ENCODE data around the gene ADGRB2.

ADGRB2 gene

DNA sequence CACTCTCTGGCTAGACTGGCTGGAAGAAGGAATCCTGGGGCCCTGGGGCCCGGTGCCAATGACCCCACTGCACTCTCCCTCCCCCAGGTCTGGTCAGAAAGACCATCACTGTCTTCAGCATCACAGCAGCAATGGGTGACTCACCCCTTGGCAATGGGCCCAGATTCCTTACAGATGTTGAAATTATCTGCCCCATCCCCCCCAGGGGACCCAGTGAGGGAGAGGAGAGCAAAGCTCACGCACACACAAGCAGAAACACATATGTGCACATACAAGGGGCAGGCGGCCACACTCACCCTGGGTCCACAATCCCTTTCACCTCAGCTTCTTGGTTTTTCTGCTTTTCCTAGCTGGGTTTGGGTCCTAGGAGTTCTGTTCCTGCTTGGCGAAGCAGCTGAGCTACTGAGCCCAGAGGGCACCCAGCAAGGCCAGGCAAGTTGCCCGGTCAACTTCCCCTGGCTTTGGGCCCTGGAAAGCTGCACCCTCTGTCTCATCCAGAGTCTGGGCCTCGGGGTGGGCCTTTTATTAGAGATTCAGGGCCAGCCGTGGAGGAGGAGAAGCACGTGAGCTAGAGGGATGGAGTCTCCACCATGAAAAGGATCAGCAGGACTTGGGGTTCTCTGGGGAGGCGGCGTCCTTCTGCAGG lies 62.9 kb downstream of the ADGRB2 start:
- intact Hi-C loops (cut with DNase I): no loop called here

GRCh38 chr1:31700468-31701090 lies 63.6 kb downstream of the ADGRB2 start:
- intact Hi-C loops (cut with DNase I): no loop called here
- no peak for DNase-seq

More for the DNA sequence above, 62.9 kb downstream of the ADGRB2 start:
- peak; percentile 78 to 98 (median 92) for DNase-seq

DNA sequence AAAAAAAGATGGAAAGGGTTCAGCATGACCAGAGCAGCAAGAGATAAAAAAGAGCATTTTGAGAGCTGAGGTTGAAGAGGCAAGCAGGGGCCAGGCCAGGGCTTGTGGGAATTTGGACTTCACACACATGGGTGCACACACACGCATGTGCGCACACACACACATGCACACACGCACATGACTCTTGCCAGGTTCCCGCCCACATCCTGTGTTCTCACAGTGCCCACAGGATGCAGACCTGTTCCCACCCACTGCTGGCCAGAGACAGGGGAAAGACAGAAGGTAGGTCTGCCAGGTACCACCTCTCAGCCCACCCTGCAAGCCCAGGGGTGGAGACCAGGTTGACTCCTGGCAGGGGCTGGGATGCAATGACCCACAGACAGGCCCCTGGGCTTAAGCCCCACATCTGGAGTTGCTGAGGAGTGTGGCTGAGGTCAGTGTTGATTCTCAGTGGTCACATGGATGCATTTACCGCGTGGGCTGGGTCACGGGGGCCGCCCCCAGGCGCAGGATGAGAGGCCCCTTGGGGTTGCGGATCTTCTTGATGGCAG lies 64.7 kb downstream of the ADGRB2 start:
- DNase-seq: no peak
- intact Hi-C loops (cut with DNase I): no loop called here

- intact Hi-C loops (cut with DNase I): no loop called here
- DNase-seq: no peak
Measured at GRCh38 chr1:31697369-31697984, 66.7 kb downstream of the ADGRB2 start.

GRCh38 chr1:31696242-31696641 lies 67.9 kb downstream of the ADGRB2 start:
- DNase-seq: peak; percentile 65 to 96 (median 92)
- intact Hi-C loops (cut with DNase I): no loop called here

DNA sequence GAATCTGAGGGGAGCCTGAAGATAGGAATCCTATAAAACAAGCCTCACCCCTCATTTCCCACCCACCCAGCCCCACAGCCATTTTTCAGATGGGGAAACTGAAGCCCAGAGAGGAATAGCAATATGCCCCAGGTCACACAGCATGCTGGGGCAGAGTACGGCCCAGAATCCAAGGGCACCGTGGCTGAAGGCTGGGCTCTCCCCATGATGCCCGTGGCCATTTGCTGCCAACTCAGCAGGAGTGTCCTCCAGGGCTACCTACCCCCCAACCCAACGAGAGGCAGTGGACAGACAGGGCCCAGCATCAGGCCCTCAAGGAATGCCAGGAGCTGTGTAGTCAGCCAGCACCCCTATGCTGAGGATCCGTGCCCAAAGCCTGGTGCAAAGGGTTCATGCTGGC lies 68.8 kb downstream of the ADGRB2 start:
- intact Hi-C loops (cut with DNase I): no loop called here
- no peak for DNase-seq

GRCh38 chr1:31694964-31695313 lies 69.2 kb downstream of the ADGRB2 start:
- intact Hi-C loops (cut with DNase I): no loop called here
- DNase-seq: peak; percentile 79 to 96 (median 90)

DNA sequence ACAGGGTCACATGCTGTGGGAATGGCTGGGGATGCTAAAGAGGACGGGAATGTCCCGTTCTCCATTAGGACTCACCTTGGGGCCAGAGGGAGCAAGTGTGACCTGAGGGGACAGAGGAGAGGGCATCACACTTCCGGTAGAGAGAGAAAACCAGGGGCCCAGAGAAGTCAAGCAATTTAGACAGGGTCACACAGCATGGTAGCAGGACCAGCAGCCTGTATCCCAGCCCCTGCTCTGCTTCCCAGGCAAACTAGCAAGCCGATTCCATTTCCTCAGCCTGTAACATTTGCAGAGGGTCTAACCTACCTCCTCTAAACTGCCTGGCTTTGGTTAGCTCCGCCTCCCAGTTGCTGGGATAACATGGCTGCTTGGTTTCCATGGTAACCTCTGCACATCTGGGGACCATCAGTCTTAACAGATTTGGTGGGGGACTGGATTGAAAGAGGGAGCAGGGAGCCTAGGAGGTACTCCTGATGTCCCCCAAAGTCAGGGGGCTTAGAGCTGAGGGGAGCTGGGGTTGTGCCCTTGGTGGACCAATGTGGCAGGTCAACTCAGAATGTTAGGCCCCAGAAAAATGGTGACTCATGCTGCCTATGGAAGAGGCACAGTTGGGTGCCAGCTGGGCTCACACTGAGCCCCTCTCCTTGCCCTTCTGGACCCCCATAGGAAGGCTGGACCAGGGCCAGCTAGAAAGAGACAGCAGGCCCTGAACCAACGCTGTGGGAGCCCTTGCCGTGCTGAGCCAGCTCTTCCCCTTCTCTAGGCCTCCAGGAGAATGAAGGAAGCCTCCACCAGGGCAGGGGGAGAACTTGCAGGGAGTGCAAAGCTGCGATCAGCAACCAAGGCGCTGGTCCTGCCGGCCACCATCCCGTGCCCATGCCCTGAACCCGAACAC lies 69.8 kb downstream of the ADGRB2 start:
- intact Hi-C loops (cut with DNase I): no loop called here
- DNase-seq: no peak

GRCh38 chr1:31693231-31693630 lies 70.9 kb downstream of the ADGRB2 start:
- intact Hi-C loops (cut with DNase I): no loop called here
- no peak for DNase-seq

- intact Hi-C loops (cut with DNase I): no loop called here
- DNase-seq: no peak
Measured at GRCh38 chr1:31691951-31692350, 72.2 kb downstream of the ADGRB2 start.

DNA sequence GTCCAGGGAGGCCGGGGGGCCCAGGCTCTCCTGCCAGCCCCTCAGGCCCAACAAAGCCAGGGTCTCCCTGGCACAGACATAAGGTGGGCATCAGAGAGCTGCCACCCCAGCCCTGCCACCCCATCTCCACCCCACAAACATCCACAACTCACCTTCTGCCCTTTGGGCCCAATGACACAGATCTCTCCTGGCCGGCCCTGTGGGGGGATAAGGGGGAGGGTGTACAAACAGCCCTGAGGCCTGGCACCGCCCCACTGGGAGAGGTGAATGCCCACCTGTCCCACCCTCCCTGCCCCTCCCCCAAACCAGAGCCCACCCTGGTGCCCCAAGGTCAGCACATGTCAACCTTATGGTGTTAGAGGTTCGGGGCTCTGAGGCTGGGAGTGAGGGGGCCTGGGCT lies 72.7 kb downstream of the ADGRB2 start:
- no peak for DNase-seq
- intact Hi-C loops (cut with DNase I): no loop called here

DNA sequence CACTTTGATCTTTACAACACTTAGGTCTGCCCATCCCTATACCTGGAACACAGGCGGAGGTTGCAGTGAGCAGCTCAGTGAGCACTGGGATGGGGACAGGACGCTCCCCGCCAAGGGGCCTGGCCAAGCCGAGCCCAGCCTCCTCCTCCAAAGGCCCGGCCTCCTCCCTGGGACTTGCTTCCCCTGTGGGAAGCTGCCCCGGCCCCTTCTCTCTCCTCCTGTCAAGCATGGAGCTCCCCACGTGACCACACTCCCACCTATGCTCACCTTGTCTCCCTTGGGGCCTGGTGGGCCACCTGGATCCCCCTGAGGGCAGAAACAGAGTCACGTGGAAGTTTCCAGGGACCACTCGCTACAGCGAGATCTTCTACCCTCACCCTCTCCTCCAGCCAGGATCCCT lies 73.2 kb downstream of the ADGRB2 start:
- intact Hi-C loops (cut with DNase I): no loop called here
- no peak for DNase-seq

- intact Hi-C loops (cut with DNase I): no loop called here
- no peak for DNase-seq
Measured at GRCh38 chr1:31689854-31690253, 74.3 kb downstream of the ADGRB2 start.

- intact Hi-C loops (cut with DNase I): no loop called here
- no peak for DNase-seq
Measured at GRCh38 chr1:31689379-31689778, 74.8 kb downstream of the ADGRB2 start.

GRCh38 chr1:31688233-31688918 lies 75.8 kb downstream of the ADGRB2 start:
- no peak for DNase-seq
- intact Hi-C loops (cut with DNase I): no loop called here

- intact Hi-C loops (cut with DNase I): no loop called here
- no peak for DNase-seq
Measured at GRCh38 chr1:31687601-31688000, 76.5 kb downstream of the ADGRB2 start.

DNA sequence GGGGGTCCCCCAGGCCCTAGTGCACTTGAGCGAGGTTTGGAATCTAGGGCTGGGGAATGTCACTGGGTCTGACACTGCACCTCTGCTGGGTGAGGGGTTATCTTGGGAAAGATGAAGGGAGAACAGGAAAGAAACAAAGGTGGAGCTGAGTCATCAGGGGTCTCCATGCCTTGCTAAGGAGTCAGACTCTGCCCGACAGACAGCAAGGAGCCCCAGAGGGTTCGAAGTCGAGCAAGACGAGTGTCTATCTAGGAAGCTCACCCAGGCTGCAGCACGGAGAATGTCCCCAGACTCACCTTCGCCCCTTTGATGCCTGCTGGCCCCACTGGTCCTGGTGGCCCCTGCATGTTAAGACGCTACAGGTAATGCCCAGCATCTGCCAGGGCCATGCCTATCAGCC lies 78.3 kb downstream of the ADGRB2 start:
- DNase-seq: no peak
- intact Hi-C loops (cut with DNase I): no loop called here

GRCh38 chr1:31683997-31684396 lies 80.1 kb downstream of the ADGRB2 start:
- DNase-seq: no peak
- intact Hi-C loops (cut with DNase I): no loop called here

DNA sequence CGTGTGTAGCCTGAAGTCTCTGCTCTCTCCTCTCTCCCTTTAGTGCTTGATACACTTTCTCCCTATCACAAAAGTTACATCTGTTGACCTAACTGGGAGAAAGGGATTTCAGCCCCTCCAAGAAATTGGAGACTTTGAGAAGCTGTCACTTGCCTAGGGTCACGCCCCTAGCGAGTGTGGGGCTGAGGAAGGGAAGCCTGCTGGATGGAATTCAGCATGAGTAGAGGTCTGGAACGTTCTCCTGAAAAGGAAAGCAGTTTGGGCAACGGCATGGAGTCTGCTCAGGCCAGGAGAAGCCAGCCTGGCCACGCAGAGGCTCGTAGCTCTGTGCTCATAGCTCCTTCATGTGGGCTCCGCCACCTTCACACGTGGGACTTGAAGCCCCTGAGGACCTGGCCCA lies 82.7 kb downstream of the ADGRB2 start:
- intact Hi-C loops (cut with DNase I): no loop called here

More for the DNA sequence above, 82.7 kb downstream of the ADGRB2 start:
- no peak for DNase-seq

Measured in head of caudate nucleus (tissue), 42 donors.